ENCODE results near the gene CIRBP.

Gene CIRBP

DNA sequence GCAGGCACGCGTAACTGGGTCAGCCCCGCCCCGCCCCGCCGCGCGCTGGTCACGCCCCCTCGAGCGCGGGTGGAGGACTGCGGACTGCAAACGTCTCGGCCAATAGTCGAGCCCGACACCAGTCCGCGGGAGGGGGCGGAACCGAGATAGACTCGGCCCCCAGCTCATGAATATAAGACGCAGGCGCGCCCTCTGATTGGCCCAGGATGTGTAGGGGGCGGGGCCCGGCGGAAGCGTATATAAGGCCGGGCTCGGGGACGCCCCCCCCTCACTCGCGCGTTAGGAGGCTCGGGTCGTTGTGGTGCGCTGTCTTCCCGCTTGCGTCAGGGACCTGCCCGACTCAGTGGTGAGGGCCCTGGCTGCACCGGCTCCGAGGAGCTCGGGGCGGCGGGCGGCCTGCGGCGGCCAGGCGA lies at the start of gene CIRBP:
CIRBP (plus strand) TSS at position 268 of the 413 bp plus-strand sequence. CDS start 1,602 bp downstream, outside the sequence.
- DNase-seq: peak; percentile 100

DNA sequence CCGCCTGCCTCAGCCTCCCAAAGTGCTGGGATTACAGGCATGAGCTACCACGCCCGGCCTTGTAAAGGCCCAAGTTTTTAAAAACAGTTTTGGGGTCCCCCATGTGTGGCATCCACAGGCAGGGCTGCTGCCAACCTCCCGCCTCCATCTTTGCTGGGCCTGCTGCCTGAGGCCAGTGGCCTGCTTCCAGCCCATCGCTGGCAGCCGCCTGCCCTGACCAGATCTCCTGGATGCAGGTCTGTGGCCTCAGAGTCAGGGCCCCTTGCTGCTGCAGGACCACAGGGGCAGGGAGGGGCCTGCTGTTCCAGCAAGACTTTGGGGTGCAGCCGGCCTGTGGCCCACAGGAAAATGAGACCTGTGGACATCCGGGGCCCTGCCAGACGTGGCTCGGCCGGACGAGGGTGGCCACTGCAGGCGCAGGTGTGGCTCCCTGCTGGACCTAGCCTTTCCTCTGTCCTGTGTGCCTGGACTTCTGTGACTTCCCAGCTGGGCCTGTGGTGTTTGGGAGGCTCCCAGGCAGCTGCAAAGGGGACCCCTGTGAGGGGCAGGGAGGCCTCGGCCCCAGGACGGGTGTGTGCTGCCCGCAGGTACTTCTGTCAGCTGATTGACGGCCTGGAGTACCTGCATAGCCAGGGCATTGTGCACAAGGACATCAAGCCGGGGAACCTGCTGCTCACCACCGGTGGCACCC lies 49.2 kb upstream of the CIRBP start:
- ATAC-seq: no peak
- DNase-seq: no peak

More for the DNA sequence above, at the start of gene CIRBP:
- ATAC-seq: peak; percentile 79

DNA sequence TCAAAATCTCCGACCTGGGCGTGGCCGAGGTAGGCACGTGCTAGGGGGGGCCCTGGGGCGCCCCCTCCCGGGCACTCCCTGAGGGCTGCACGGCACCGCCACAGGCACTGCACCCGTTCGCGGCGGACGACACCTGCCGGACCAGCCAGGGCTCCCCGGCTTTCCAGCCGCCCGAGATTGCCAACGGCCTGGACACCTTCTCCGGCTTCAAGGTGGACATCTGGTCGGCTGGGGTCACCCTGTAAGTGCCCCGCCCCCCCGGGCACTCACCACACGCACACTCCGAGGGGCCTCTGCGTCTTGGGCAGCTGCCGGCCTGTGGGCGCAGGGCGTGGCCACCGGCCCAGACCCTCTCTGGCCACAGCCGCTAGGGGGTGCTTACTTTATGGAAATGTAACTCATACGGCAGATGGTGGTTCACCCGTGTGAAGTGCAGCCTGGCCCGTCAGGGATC lies 48.6 kb upstream of the CIRBP start:
- DNase-seq: no peak

DNA sequence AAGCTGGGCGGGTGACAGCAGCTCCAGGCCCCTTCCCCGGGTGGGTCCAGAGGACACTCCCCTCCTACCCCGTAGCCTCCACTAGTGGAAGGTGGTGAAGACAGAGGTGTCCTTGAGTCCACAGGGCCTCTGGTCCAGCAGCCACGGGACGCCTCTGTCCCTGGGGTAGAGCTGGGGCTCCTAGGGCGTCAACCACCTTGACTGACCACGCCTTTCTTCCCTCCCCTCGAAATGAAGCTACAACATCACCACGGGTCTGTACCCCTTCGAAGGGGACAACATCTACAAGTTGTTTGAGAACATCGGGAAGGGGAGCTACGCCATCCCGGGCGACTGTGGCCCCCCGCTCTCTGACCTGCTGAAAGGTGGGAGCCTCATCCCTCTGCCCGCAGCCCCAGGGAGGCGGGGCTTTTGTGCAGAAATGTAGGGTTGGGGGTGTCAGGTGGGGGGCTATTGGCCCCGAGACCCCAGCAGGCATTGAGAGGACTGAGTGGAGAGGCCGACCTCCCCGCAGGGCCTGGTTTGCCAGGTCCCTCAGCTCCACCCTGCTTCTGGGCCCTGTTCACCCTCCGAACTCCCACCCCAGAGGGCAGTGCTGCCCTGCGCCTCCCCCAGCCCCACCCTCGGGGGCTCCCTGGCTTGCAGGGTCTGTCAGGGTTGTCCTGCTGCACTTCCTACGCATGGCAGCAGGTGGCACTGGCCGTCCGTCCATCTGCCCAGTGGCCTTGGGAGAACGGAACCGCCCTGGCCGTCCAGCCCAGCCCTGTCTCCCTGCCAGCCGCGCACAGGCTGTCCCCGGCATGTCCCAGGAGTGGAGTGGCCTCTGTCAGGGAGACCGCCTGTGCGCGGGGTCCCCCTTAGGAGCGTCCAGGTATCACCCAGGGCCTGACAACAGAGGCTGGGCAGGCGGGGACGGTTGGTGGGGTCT lies 47.9 kb upstream of the CIRBP start:
- DNase-seq (no peak), ATAC-seq (no peak)

More for the DNA sequence above, 48.6 kb upstream of the CIRBP start:
- ATAC-seq: no peak

DNA sequence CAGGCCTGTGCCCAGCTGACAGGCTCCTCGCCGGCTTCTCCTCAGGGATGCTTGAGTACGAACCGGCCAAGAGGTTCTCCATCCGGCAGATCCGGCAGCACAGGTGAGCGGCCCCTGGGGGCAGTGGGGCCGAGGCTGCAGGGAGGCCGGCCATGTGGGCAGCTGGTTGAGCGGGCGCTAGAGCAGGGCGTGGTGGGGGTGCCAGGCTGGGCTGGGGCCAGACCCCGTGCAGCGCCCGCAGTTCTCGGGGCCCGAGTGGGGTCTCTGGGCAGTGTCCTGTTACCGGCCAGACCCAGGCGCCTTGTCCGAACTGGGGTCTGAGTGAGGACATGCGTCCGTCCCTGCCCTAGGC lies 47.3 kb upstream of the CIRBP start:
- DNase-seq (no peak), ATAC-seq (no peak)

DNA sequence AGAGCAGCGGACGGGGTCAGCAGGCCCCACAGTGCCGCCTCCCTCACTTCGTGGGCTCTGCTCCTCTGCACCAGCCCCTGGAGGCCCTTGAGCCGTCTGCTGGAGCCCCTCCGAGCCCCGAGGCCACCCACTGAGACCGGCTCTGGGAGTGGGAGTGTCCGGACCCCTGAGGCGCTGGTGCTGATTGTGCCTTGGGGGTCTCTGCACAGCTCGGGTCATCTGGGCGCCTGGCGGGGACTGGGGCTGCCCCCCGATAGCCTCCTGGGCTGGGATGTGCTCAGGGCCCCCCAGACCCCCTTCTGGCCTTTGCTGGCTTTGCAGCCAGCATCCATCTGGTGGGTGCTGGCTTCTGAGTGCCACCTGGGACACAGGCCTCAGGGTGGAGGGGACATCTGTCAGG lies 46.7 kb upstream of the CIRBP start:
- ATAC-seq (peak; percentile 4), DNase-seq (no peak)

DNA sequence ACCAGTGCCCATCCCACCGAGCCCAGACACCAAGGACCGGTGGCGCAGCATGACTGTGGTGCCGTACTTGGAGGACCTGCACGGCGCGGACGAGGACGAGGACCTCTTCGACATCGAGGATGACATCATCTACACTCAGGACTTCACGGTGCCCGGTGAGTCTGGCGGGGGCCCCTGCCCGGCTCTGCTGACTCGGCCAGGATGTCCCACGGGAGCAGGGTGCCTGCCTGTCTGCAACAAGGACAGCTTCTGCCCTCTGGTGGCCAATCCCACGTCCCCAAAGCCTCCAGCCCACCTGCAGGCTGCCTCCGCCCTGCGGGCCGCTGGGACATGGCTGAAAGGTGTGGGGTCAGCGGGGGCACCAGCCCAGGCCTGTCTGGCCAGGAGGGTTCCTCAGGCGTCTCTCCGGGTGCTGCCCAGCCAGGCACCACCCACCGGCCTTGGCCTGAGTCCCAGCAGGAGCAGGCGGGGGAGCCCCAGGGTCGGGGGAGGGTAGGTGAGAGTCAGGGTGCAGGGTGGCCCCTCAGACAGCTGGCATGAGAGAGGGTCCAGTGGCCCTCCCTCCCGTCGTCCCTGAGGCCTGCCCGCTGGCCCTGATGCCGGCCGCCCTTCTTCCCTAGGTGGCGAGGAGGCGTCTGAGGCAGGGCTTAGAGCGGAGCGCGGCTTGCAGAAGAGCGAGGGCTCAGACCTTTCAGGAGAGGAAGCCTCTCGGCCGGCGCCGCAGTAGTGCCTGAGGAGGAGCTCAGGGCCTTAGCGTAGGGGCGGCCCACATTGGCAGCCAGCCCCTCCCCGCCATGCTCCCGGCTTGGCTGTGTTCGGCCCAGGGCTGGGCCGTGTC lies 45.9 kb upstream of the CIRBP start:
- DNase-seq (peak; percentile 53), ATAC-seq (no peak)

DNA sequence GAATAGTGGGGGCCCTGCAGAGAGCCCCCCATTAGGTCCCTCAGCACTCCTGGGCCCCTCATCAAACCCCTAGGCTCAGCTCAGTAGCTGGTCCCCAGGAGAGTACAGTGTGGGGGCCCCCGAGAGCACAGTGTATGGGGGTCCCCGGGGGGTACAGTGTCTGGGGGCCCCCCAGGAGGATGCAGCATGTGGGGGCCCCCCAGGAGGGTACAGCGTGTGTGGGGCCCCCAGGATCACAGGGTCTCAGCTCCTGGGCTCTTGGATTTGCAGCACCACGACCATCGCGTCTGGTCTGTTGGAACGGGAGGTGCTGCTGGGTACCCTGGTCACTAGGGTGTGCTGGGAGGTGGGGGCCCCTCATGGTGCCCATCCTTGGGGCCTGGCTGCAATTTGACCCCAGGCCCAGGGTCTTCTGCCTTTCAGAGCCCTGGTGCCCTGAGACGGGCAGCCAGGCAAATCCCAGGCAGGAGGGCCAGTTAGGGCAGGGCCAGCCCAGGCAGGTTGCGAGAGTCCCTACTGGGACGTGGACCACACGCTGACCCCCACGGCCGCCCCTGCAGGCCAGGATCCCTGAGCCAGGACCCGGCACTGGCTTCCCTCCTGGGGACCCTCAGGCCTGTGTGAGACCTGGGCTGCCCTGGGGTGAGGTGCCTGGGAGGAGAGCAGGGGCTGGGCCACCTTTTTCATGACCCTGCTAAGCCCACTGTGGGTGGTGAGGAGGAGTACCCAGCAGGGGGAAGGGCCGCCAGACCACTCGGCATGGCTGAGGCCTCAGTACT lies 44.9 kb upstream of the CIRBP start:
- no peak for ATAC-seq
- no peak for DNase-seq

DNA sequence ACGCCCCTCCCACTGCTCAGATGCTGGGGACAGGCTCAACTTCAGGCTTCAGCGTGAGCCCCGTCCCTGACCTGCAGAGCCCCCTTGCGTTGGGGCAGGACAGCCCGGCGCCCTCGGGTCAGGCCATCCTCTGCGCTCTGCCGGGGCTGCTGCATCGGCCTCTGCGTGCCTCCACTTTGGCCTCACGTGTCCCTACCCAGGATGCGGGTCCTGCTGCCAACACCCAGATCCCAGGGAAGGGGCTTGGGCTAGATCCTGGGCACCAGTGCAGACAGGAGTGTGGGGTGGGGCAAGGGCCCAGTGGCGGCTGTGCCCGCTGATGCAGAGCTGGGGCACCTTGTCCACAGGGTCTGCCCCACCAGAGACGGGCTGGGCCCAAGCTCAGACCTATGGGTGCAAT lies 44.3 kb upstream of the CIRBP start:
- DNase-seq (no peak), ATAC-seq (no peak)

DNA sequence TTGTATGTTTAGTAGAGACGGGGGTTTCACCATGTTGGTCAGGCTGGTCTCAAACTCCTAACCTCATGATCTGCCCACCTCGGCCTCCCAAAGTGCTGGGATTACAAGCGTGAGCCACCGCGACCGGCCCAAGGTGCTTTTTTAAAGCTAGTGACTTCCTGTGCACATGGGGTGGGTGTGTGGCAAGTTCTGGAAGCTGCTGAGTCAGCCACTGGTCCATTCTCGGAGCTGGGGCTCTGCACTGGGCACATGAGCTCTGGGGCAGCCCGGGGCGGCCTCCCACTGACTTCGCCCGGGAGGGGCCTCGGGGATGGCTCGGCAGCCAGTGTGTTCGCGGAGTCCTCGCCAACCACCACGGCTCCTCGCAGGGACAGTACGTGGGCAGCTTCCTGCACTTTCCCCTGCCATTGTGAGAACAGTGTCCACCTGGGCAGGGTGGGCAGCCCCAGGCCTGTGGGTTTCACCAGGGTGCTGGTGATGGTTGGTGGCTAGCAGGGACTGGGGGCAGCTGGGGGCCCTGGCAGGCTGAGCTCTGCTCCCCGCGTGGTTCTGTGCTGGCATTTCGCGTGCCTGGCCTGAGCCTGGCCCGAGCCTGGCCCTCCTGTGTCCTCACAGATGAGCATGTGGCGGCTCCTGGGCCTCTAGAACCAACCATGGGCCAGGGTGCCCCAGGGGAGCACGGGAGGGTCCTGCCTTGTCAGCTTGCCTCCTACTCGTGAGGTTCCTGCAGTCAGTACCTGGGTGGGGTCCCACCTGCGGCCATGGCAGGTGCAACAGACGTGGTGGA lies 43.5 kb upstream of the CIRBP start:
- no peak for ATAC-seq
- DNase-seq: no peak

DNA sequence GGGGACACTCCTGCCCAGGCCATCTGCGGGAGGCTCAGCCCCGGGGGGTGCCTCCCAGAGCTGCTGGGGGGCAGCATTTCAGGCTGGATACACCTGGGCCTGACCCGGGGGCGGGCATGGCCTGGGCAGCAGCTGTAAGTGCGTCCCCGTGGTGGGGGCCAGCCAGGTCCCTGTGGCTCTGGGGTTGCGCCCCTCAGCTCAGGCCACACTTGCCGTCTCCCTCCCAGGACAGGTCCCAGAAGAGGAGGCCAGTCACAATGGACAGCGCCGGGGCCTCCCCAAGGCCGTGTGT lies 43.0 kb upstream of the CIRBP start:
- DNase-seq: no peak
- no peak for ATAC-seq

DNA sequence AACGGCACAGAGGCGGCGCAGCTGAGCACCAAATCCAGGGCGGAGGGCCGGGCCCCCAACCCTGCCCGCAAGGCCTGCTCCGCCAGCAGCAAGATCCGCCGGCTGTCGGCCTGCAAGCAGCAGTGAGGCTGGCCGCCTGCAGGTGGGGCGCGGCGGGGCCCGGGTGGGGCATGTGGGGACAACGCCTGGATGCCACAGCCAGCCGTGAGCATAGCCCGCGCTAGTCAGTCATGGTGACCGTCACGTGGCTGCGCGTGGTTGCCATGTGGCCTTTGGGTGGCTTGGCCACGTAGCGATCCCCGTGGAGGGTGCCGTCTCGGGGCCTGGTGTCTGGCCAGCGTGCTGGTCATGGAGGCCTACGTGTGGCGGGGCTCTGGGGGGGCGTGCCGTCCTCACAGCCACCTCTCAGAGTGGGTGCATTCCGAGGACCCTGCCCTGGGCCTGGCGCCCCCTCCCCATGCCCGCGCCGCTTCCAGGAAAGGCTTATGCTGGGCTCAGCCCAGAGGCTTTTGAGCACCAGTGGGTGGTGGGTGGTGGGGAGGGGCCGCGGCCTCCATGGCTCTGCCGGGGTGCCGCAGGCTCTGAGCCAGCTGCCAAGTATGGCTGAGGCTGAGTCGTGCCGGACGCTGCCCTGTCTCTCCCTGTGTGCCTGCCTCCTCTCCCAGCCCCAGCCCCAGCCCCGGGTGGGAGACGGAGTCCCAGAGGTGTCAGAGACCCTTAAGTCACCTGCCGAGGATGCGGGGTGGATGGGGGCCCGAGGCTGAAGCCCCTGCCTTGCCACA lies 42.4 kb upstream of the CIRBP start:
- no peak for ATAC-seq
- no peak for DNase-seq

DNA sequence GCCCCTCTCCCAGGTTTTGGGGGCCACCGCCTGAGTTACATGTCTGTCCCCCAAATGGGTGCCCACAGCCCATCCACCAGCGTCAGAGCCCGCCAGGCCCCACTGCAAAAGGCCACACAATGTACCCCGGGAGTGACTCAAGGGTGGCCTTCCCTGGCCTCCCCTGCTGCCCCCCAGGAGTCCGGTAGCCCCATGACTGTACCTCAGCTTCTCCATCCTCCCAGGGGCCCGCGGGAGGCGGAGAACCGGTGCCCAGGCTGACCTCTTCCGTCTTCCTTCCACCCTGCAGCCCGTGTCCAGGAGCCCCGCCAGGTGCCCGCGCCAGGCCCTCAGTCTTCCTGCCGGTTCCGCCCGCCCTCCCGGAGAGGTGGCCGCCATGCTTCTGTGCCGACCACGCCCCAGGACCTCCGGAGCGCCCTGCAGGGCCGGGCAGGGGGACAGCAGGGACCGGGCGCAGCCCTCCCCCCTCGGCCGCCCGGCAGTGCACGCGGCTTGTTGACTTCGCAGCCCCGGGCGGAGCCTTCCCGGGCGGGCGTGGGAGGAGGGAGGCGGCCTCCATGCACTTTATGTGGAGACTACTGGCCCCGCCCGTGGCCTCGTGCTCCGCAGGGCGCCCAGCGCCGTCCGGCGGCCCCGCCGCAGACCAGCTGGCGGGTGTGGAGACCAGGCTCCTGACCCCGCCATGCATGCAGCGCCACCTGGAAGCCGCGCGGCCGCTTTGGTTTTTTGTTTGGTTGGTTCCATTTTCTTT lies 41.7 kb upstream of the CIRBP start:
- ATAC-seq (no peak), DNase-seq (no peak)

DNA sequence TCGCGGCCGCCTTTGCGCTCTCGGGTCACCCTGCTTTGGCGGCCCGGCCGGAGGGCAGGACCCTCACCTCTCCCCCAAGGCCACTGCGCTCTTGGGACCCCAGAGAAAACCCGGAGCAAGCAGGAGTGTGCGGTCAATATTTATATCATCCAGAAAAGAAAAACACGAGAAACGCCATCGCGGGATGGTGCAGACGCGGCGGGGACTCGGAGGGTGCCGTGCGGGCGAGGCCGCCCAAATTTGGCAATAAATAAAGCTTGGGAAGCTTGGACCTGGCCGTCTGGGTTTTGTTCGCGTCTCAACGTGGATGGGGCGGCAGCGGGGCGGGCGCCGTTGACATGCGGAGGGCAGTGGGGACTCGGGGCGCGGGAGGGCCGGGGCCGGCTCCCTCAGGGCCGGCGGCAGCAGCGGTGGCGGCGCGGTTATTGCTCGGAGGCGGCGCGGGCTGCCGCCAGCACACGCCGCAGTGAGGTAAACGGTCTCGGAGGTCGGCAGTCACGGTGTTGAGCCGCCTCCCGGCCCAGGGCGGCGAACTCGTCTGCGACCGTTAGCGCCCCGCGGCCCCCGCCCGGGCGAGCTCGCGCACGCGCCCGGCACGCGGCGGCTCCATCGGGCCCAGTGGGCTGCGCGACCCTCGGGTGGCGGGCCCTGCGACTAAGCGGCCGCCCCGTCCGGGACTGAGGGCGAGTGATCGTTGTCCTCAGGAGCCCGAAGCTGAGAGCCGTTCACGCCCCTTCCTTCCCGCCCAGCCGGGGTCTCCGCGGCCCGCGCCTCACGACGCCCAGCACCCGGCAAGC lies 40.8 kb upstream of the CIRBP start:
- ATAC-seq (no peak), DNase-seq (no peak)

DNA sequence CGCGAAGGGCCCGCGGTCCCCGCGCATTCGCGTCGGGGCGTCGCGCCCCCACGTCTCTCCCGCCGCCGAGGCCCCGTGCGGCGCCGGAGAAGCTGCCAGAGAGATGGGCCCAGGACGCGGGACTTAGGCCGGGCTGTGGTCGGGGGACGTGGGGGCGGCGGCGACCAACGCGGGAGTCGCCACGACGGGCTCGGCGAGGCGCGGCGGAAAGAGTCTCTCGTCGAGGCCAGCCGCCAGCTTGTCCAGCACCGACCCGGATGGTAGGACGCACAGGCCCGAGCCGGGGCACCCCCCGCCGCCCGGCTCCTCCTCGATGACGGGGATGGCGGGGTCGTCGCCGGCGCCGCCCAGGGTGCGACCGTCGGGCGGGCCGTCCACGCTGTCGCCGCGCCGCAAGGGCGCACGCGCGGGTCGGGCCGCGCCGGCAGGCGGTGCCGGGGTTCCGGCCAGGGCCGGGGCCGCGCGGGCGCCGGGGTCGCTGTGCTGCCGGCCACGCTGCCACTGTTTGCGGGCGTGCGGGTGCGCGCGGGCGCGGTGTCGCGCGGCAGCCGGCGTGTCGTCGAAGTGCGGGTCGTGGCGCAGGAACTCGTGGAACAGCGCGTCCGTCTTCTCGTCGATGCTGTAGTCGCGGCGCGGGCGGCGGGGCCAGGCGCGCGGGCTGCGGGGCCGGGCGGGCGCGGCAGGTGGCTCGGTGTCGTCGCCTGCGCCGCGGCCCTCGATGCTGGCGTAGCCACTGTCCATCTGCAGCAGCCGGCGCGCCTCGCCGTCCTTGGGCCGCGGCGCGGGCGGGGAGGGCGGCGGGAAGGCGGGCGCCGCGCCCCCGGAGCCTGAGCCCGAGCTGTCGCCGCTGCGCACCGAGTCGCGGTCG lies 39.8 kb upstream of the CIRBP start:
- DNase-seq (no peak), ATAC-seq (no peak)

DNA sequence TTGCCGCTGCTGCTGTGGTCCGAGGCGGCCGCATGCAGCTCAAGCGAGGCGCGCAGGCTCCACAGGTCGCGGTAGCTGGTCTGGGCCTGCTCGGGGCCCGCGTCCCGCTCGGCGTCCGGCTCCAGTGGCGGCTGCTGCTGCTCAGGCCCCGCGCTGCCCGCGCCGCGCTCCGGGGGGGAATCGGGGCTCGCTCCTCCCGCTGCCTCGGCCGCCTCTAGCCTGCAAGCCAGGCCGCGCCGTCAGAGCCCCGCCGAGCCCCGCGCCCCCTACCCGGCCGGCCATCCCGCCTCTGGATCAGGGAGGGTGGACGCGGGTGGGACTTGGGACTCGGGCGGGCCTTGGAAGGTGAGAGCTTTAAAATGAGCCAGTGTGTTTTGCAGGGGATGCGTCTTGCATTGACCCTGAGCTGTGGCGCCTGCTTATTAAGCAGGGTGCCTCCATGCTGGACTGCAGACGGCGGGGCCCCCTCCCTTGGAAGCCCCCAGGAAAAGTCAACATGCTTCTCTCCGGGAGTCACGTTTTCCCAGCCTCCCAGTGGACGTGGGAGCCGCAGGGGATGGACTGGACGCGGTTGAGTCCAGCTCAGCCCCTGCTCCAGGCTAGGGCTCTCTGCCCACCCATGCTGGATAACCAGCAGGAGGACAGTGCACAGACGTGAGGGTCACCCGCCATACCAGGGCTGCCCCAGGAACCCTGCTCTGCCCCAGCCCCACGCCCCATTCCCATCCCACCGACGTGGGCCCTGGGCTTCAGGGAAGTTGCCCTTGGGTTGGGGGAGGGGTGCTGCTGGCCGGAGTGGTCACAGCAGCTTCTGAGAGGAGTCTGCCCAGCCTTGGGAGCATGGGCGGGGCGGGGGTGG lies 39.0 kb upstream of the CIRBP start:
- no peak for ATAC-seq

More for the DNA sequence above, 39.0 kb upstream of the CIRBP start:
- DNase-seq: no peak
